ENCODE results near the gene KCNG4. TPM values are rescaled to one million over a fixed set of nuclear protein-coding genes. Genes with fewer than 3 reads are reported as not detected.

KCNG4 gene
- total and polyA plus RNA-seq, 4 donors, result not detected

- H3K36me3 ChIP-seq (ENCODE audit: control insufficient read depth in 4 of 4, insufficient read depth in 3 of 4, low read depth in 1 of 4, low read length in 3 of 4), result peaks cover 9 to 53% (median 19%) of the 10 kb centered on the region in 4 donors
- no peaks in the 10 kb centered on the region for H3K9me3 ChIP-seq (ENCODE audit: control insufficient read depth in 4 of 4, low read length in 3 of 4)
- no peaks in the 10 kb centered on the region for H3K27me3 ChIP-seq (ENCODE audit: control insufficient read depth in 4 of 4, insufficient read depth in 4 of 4, low read length in 3 of 4)
- WGBS, result 92% methylated on average over 21 of the region's 21 CpGs
- no peak overlapping the region for H3K4me3 ChIP-seq (ENCODE audit: low read depth in 1 of 3, low read length in 3 of 3)
- DNase-seq (ENCODE audit: low spot score), result no peak
- no peak for TF ChIP-seq NR2F2 (IDR thresholded peaks at IDR 0.05)
- TF ChIP-seq, protein P1, sequence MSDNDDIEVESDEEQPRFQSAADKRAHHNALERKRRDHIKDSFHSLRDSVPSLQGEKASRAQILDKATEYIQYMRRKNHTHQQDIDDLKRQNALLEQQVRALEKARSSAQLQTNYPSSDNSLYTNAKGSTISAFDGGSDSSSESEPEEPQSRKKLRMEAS (IDR thresholded peaks at IDR 0.05), result no peak
- TF ChIP-seq GABPA (IDR thresholded peaks at IDR 0.05 in 1 of 2, conservative IDR thresholded peaks at IDR 0.05 in 1 of 2), result no peak
- no peak for TF ChIP-seq RXRA (IDR thresholded peaks at IDR 0.05)
- no peak for TF ChIP-seq FOXA2 (IDR thresholded peaks at IDR 0.05)
- TF ChIP-seq, protein P2, sequence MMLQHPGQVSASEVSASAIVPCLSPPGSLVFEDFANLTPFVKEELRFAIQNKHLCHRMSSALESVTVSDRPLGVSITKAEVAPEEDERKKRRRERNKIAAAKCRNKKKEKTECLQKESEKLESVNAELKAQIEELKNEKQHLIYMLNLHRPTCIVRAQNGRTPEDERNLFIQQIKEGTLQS (IDR thresholded peaks at IDR 0.05), result no peak
- no peak for TF ChIP-seq EGR1 (IDR thresholded peaks at IDR 0.05; ENCODE audit: low read depth in 2 of 2)
- TF ChIP-seq RAD21 (IDR thresholded peaks at IDR 0.05), result no peak
- no peak for TF ChIP-seq YY1 (IDR thresholded peaks at IDR 0.05)
- TF ChIP-seq REST (IDR thresholded peaks at IDR 0.05), result no peak
- TF ChIP-seq HNF4A (conservative IDR thresholded peaks at IDR 0.05), result no peak
- TF ChIP-seq HNF4G (IDR thresholded peaks at IDR 0.05), result no peak
- TF ChIP-seq TAF1 (conservative IDR thresholded peaks at IDR 0.05), result no peak
- TF ChIP-seq, protein P3, sequence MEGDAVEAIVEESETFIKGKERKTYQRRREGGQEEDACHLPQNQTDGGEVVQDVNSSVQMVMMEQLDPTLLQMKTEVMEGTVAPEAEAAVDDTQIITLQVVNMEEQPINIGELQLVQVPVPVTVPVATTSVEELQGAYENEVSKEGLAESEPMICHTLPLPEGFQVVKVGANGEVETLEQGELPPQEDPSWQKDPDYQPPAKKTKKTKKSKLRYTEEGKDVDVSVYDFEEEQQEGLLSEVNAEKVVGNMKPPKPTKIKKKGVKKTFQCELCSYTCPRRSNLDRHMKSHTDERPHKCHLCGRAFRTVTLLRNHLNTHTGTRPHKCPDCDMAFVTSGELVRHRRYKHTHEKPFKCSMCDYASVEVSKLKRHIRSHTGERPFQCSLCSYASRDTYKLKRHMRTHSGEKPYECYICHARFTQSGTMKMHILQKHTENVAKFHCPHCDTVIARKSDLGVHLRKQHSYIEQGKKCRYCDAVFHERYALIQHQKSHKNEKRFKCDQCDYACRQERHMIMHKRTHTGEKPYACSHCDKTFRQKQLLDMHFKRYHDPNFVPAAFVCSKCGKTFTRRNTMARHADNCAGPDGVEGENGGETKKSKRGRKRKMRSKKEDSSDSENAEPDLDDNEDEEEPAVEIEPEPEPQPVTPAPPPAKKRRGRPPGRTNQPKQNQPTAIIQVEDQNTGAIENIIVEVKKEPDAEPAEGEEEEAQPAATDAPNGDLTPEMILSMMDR (IDR thresholded peaks at IDR 0.05; ENCODE audit: low read depth, low read length, missing input control), result no peak
- no peak for TF ChIP-seq SP1 (IDR thresholded peaks at IDR 0.05)
- TF ChIP-seq JUND (IDR thresholded peaks at IDR 0.05), result no peak
- TF ChIP-seq FOXA1 (IDR thresholded peaks at IDR 0.05), result no peak
- TF ChIP-seq, protein P4, sequence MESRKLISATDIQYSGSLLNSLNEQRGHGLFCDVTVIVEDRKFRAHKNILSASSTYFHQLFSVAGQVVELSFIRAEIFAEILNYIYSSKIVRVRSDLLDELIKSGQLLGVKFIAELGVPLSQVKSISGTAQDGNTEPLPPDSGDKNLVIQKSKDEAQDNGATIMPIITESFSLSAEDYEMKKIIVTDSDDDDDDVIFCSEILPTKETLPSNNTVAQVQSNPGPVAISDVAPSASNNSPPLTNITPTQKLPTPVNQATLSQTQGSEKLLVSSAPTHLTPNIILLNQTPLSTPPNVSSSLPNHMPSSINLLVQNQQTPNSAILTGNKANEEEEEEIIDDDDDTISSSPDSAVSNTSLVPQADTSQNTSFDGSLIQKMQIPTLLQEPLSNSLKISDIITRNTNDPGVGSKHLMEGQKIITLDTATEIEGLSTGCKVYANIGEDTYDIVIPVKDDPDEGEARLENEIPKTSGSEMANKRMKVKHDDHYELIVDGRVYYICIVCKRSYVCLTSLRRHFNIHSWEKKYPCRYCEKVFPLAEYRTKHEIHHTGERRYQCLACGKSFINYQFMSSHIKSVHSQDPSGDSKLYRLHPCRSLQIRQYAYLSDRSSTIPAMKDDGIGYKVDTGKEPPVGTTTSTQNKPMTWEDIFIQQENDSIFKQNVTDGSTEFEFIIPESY (IDR thresholded peaks at IDR 0.05), result no peak
- H3K27ac ChIP-seq (ENCODE audit: low read depth in 1 of 2, low read length in 2 of 2), result no peak overlapping the region
- peaks cover 0 to 27% (median 11%) of the 10 kb centered on the region in 4 donors for H3K4me1 ChIP-seq (ENCODE audit: control insufficient read depth in 4 of 4, insufficient read depth in 4 of 4, low read length in 3 of 4)
- H3K9ac ChIP-seq (ENCODE audit: low read depth in 1 of 2, low read length in 2 of 2), result no peak overlapping the region
These were observed 59.2 kb downstream of the KCNG4 start for GRCh38 chr16:84180519-84181140.

Data from liver (tissue), 9 donors.